GM10266 (cell line): Measurements from ENCODE around the gene PARL.

Experiments used
- DNase-seq: peaks from one replicate; pipeline ENCODE4 v3.0.0; 2012; ENCODE audit errors: extremely low spot score
- CTCF ChIP-seq: IDR thresholded peaks from 2 replicates; pipeline ENCODE4 v1.5.1; 2012; ENCODE audit warnings: mild to moderate bottlenecking, low read depth; ENCODE audit not compliant: control insufficient read depth, insufficient read depth; ENCODE audit errors: missing control alignments

PARL gene

GRCh38 chr3:183802989-183803388 is 81.7 kb downstream of the PARL start:
- no peak for DNase-seq
- TF ChIP-seq CTCF = no peak

- DNase-seq = no peak
- TF ChIP-seq CTCF = no peak
Measured at GRCh38 chr3:183801601-183802000, 83.1 kb downstream of the PARL start.

DNA sequence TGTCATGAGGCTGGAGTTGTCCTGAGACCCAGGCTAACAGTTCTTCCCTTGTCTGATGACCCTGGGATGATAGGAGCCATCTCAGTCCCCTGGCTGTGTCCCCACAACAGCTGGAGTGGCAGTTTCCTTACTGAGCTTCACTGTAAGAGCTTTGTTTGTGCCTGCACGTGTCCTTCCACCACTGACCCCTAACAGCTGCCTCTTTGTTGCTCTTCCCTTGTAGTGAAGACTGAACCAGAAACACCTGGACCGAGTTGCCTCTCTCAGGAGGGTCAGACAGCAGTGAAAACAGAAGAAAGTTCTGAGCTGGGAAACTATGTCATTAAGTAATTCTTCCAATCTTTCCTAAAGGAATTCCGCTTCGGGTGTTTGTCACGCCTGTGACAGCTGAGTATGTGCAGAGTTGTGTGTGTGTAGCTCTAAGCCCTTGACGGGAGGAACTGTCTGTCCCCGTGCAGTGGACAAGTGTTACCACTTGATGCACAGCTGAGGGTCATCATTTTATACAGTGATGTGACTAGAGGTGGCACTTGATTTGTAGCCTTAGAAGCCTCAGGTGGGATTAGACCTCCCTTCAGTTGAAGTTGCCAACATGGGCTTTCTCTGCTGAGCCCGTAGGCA is 84.3 kb downstream of the PARL start:
- no peak for TF ChIP-seq CTCF
- DNase-seq = no peak

GRCh38 chr3:183799461-183799860 is 85.2 kb downstream of the PARL start:
- no peak for TF ChIP-seq CTCF

GRCh38 chr3:183797996-183798395 is 86.7 kb downstream of the PARL start:
- no peak for TF ChIP-seq CTCF
- DNase-seq = no peak

More at GRCh38 chr3:183799461-183799860, 85.2 kb downstream of the PARL start:
- DNase-seq = no peak

DNA sequence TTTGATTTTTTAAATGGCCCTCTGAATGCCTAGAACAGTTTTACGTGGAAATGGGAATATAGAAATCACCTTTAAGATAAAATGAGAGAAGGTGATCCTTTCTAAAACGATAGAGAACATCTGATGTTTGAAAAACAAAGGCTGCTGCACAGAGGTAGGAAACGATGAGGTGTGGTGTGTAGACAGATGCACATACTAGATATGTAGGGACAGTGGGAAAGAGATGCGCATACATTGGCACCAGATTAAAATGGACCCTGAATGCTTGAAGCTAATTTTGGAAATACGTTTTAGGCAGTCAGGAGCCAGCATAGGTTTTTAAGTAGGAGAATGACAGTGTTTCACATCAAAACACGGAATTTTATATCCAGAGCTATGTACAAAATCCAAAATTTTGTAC is 88.3 kb downstream of the PARL start:
- TF ChIP-seq CTCF = no peak
- no peak for DNase-seq

- TF ChIP-seq CTCF = no peak
- DNase-seq = no peak
Measured at GRCh38 chr3:183794452-183794851, 90.2 kb downstream of the PARL start.
